BLaER1 treated with 17β-estradiol and CSF1 and Interleukin-3, amounts not matched to agents 10 nM and 100 nM (cell line): ENCODE measurements around the gene EHMT2.
A peak's percentile ranks its signal among the peaks of the same experiment; 100 is the strongest.

ENCODE experiments used
- H3K27ac ChIP-seq, 11 experiments: shearing (Covaris generic); formaldehyde crosslinking; 2 replicates each; pipeline ENCODE4 v1.8.1; 2022
- H3K27me3 ChIP-seq, 11 experiments: shearing (Covaris generic); formaldehyde crosslinking; 2 replicates each; pipeline ENCODE4 v1.8.1; 2022
- H3K36me3 ChIP-seq, 11 experiments: shearing (Covaris generic); formaldehyde crosslinking; 2 replicates each; pipeline ENCODE4 v1.8.1; 2022
- H3K4me1 ChIP-seq, 10 experiments: shearing (Covaris generic); formaldehyde crosslinking; 2 replicates each; pipeline ENCODE4 v1.8.1; 2022
- H3K4me2 ChIP-seq, 11 experiments: shearing (Covaris generic); formaldehyde crosslinking; 2 replicates each; pipeline ENCODE4 v1.8.1; 2022
- H3K4me3 ChIP-seq, 10 experiments: shearing (Covaris generic); formaldehyde crosslinking; 2 replicates each; pipeline ENCODE4 v1.8.1; 2022
- H3K9ac ChIP-seq, 11 experiments: shearing (Covaris generic); formaldehyde crosslinking; 2 replicates each; pipeline ENCODE4 v1.8.1; 2022
- H3K9me3 ChIP-seq, 11 experiments: shearing (Covaris generic); formaldehyde crosslinking; replicated peaks in 1 of 11; 2 replicates each; pipeline ENCODE4 v1.8.1; 2022
- H4K20me1 ChIP-seq, 11 experiments: shearing (Covaris generic); formaldehyde crosslinking; 2 replicates each; pipeline ENCODE4 v1.8.1; 2022
- Cebpa-rat ChIP-seq, 11 experiments: shearing (Covaris generic); IDR thresholded peaks; 2 replicates each; pipeline ENCODE4 v1.8.1; 2022

Gene EHMT2

DNA sequence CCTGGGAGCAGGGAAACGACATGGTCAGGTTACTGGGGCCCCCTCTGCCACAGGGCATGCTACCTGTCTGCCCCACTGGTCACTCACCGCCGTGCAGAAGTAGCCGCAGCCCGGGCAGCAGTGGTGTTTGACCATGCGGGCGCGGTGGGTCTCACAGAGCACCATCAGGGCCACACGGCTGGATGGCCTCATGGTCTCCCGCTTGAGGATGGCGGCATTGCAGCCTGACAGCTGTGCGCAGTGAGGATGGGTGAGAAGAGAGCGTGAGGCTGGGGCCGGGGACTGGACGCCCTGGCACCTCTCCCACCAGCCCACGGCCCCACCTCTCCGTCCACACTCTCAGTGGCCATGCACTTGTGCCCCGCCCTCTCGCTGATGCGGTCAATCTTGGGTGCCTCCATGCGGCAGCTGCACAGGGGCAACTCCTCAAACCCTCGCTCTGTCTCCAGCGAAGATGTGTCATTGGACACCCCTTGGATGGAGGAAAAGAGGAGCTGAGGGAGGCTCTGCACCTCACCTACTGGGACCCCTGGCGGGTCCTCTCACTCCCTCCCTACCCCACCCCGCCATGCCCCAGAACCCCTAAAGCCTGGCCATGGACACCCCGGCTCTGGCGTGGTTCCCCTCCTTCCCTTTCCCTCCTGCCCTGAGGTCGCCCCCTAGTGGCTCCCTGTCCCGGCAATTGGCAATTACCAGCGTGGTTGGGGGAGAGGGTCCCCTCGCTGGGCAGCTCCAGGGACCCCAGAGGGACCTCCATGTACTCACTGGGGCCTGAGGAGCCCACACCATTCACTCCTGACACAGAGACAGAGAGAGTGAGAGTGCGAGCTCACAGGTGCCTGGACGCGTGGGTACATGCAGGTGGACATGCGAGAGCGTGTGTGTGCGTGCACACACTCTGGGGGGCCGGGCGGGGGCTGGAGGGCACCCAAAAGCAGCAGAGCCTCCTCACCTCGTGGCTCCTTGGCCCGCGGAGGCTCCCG, 8.9 kb downstream of the EHMT2 start:
- H3K27ac ChIP-seq, result no peak overlapping the region
- H3K27me3 ChIP-seq, result no peaks in the 10 kb centered on the region
- no peak overlapping the region for H3K9ac ChIP-seq
- no peak for TF ChIP-seq Cebpa-rat (IDR thresholded peaks at IDR 0.05)
- peaks cover 0 to 38% (median 5%) of the 10 kb centered on the region in 11 experiments; a peak in 8 of 22 replicates for H4K20me1 ChIP-seq
- no peak overlapping the region for H3K4me3 ChIP-seq
- H3K4me1 ChIP-seq, result peaks cover 10 to 13% (median 11%) of the 10 kb centered on the region in 10 experiments
- no peak overlapping the region for H3K4me2 ChIP-seq
- H3K9me3 ChIP-seq, result no peaks in the 10 kb centered on the region
- peaks cover 87 to 99% (median 96%) of the 10 kb centered on the region in 11 experiments for H3K36me3 ChIP-seq

DNA sequence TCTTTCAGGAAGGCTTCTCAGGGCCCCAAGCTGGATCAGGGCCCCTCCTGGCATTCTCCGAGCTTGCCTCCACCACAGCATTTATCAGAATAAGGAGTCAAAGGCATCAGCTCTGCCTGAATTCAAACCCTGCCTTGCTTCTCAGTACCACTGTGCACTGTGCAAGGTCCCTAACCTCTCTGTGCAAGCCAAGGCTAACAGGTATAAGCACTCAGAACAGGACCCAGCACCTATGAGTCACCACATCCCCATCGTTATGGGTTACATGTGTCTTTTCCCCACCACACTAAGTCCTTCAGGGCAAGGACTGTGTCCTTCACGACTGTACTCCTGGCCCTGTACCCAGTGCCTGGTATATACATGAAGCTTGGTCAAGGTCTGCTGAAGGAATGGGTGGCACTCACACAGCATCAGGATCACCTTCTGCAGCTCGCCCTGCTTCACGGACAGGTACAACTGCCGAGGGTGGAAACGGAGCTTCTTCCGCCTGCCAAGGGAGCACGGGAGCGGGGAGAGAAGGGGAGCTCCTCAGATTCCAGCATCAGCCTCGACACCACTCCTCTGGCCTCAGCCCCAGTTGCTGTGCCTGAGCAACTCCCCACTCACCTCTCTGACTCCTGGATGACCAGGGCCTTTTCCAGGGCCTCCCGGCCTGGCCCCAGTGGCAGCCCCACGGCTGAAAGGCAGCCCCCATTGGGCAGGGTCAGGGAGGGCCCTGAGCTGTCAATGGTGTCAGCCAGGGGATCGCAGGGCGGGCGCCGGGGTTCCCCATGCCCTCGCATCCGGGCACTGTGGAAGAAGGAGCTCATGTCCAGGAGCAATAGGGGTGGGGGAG, 10.1 kb downstream of the EHMT2 start:
- Histone ChIP-seq H3K36me3 (peaks cover 88 to 99% (median 96%) of the 10 kb centered on the region in 11 experiments), H3K27ac (no peak overlapping the region)

DNA sequence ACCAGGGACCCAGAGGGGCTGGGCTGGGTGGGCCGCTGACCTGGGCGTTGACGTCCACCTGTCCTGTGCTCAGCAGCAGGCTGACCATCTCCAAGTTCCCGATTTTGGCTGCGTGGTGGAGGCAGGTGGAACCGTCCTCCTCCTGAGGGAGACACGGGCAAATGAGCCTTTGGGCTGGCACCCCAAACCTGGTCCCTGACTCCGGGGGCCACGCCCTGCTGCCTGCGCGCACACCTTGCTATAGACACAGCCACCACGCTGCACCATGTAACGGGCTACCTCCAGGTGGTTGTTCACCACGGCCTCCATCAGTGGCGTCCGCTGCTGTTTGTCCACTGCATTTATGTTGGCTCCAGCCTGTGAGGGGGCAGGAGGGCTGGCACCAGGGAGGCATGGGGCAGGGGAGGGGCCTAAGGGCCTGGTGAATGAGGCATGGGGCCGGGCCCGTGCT, 10.9 kb downstream of the EHMT2 start:
- Histone ChIP-seq H3K4me3 (no peak overlapping the region), H3K4me1 (no peaks in the 10 kb centered on the region), H3K27me3 (no peaks in the 10 kb centered on the region), H3K4me2 (no peak overlapping the region), H3K9me3 (no peaks in the 10 kb centered on the region), H4K20me1 (peaks cover 0 to 40% (median 5%) of the 10 kb centered on the region in 11 experiments; a peak in 8 of 22 replicates), H3K27ac (no peak overlapping the region), H3K36me3 (peaks cover 86 to 99% (median 96%) of the 10 kb centered on the region in 11 experiments), H3K9ac (no peak overlapping the region)
- TF ChIP-seq Cebpa-rat (IDR thresholded peaks at IDR 0.05), result no peak

More for the DNA sequence above, 10.1 kb downstream of the EHMT2 start:
- H3K27me3 ChIP-seq, result no peaks in the 10 kb centered on the region
- peaks cover 0 to 1% (median 0%) of the 10 kb centered on the region in 10 experiments; a peak in 4 of 20 replicates for H3K4me1 ChIP-seq
- H3K4me3 ChIP-seq, result no peak overlapping the region
- no peak overlapping the region for H3K4me2 ChIP-seq
- H4K20me1 ChIP-seq, result peaks cover 0 to 46% (median 5%) of the 10 kb centered on the region in 11 experiments; a peak in 8 of 22 replicates
- TF ChIP-seq Cebpa-rat (IDR thresholded peaks at IDR 0.05), result no peak
- no peaks in the 10 kb centered on the region for H3K9me3 ChIP-seq
- H3K9ac ChIP-seq, result no peak overlapping the region

- Histone ChIP-seq H3K9me3 (no peaks in the 10 kb centered on the region), H3K36me3 (peaks cover 93 to 100% (median 99%) of the 10 kb centered on the region in 11 experiments)
Observed at GRCh38 chr6:31884528-31885035, 12.9 kb downstream of the EHMT2 start.

DNA sequence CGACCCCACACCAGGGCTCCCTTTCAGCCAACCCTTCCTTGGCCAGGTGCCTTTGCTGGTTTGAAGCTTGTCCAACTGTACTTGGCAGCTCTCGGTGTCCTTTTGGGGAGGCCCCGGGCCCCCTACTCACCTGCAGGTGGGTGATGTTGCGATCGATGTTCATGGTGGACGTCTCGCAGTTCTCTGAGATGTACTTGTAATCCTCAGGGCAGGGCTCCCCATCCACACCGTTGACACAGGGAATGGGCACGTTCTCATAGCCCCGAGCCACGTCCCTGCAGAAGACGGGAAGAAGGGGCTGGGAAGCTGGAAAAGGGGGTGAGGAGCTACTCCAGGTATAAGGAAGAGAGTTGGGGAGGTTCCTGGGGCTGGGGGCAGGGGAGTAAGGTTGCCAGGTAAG, 13.8 kb downstream of the EHMT2 start:
- H3K27me3 ChIP-seq, result no peaks in the 10 kb centered on the region
- no peak overlapping the region for H3K4me2 ChIP-seq
- no peaks in the 10 kb centered on the region for H3K4me1 ChIP-seq
- H3K9me3 ChIP-seq, result no peaks in the 10 kb centered on the region
- H3K4me3 ChIP-seq, result no peak overlapping the region
- peaks cover 0 to 41% (median 5%) of the 10 kb centered on the region in 11 experiments; a peak in 8 of 22 replicates for H4K20me1 ChIP-seq
- TF ChIP-seq Cebpa-rat (IDR thresholded peaks at IDR 0.05), result no peak
- H3K27ac ChIP-seq, result no peak overlapping the region
- no peak overlapping the region for H3K9ac ChIP-seq
- peaks cover 87 to 96% (median 94%) of the 10 kb centered on the region in 11 experiments for H3K36me3 ChIP-seq

More at GRCh38 chr6:31884528-31885035, 12.9 kb downstream of the EHMT2 start:
- H4K20me1 ChIP-seq, result peaks cover 0 to 48% (median 5%) of the 10 kb centered on the region in 11 experiments; a peak in 8 of 22 replicates
- no peaks in the 10 kb centered on the region for H3K4me1 ChIP-seq
- H3K4me3 ChIP-seq, result no peak overlapping the region
- no peak overlapping the region for H3K27ac ChIP-seq
- no peaks in the 10 kb centered on the region for H3K27me3 ChIP-seq
- TF ChIP-seq Cebpa-rat (IDR thresholded peaks at IDR 0.05), result no peak
- H3K4me2 ChIP-seq, result no peak overlapping the region
- 0 out of 22 replicates have a peak overlapping the region, but pooled peaks of 1 of the 11 experiments have one; percentile 18 for H3K9ac ChIP-seq

GRCh38 chr6:31882344-31882743, 15.2 kb downstream of the EHMT2 start:
- no peaks in the 10 kb centered on the region for H3K27me3 ChIP-seq
- no peak overlapping the region for H3K9ac ChIP-seq
- TF ChIP-seq Cebpa-rat (IDR thresholded peaks at IDR 0.05), result no peak
- peaks cover 0 to 32% (median 0%) of the 10 kb centered on the region in 11 experiments; a peak in 4 of 22 replicates for H4K20me1 ChIP-seq
- H3K4me1 ChIP-seq, result peaks cover 0 to 4% (median 0%) of the 10 kb centered on the region in 10 experiments; a peak in 1 of 20 replicates
- peaks cover 74 to 83% (median 81%) of the 10 kb centered on the region in 11 experiments for H3K36me3 ChIP-seq
- H3K4me3 ChIP-seq, result no peak overlapping the region
- H3K27ac ChIP-seq, result no peak overlapping the region
- no peaks in the 10 kb centered on the region for H3K9me3 ChIP-seq
- H3K4me2 ChIP-seq, result no peak overlapping the region

- H3K4me1 ChIP-seq, result peaks cover 0 to 4% (median 0%) of the 10 kb centered on the region in 10 experiments; a peak in 1 of 20 replicates
- TF ChIP-seq Cebpa-rat (IDR thresholded peaks at IDR 0.05), result no peak
- H3K27me3 ChIP-seq, result no peaks in the 10 kb centered on the region
- H3K27ac ChIP-seq, result no peak overlapping the region
- H3K4me3 ChIP-seq, result no peak overlapping the region
- H3K9me3 ChIP-seq, result no peaks in the 10 kb centered on the region
- H3K4me2 ChIP-seq, result no peak overlapping the region
- no peak overlapping the region for H3K9ac ChIP-seq
- H4K20me1 ChIP-seq, result peaks cover 0 to 21% (median 0%) of the 10 kb centered on the region in 11 experiments; a peak in 3 of 22 replicates
- H3K36me3 ChIP-seq, result peaks cover 64 to 72% (median 71%) of the 10 kb centered on the region in 11 experiments
Observed at GRCh38 chr6:31881136-31881859, 16.2 kb downstream of the EHMT2 start.

DNA sequence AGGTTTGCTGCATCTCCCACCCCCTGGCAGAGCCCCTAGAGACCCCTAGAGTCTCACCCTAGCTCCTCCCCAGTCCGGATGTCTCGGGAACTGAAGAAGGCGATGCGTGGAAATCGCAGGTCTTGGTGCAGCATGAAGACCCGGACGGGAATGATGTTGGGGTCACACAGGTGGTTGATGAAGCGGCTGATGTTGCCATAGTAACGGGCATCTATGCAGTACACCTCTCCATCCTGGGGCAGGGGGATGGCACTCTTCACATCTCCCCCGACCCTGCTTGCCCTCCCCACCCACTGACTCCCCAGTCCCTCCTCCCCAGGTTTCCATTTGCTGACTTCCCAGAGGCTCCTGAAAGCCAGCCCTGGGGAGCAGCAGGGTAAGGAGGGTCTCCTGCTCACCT, 16.9 kb downstream of the EHMT2 start:
- no peak overlapping the region for H3K27ac ChIP-seq
- H3K27me3 ChIP-seq, result no peaks in the 10 kb centered on the region
- no peak overlapping the region for H3K4me2 ChIP-seq
- no peak overlapping the region for H3K9ac ChIP-seq
- H3K9me3 ChIP-seq, result no peaks in the 10 kb centered on the region
- no peak for TF ChIP-seq Cebpa-rat (IDR thresholded peaks at IDR 0.05)
- peaks cover 57 to 66% (median 64%) of the 10 kb centered on the region in 11 experiments for H3K36me3 ChIP-seq
- peaks cover 0 to 21% (median 0%) of the 10 kb centered on the region in 11 experiments; a peak in 3 of 22 replicates for H4K20me1 ChIP-seq
- peaks cover 0 to 4% (median 0%) of the 10 kb centered on the region in 10 experiments; a peak in 1 of 20 replicates for H3K4me1 ChIP-seq
- H3K4me3 ChIP-seq, result no peak overlapping the region
